Stimulated activated CD4-positive, alpha-beta T cell treated with anti-CD3 and anti-CD28 coated beads, TNF-alpha, amount 100 ng/mL, for 48 hours (primary cell): ENCODE results near the gene OR6B3.
A peak's percentile ranks its signal among the peaks of the same experiment; 100 is the strongest.
"Not testable (repeated sequence)": the region's sequence is repeated elsewhere in the genome, so short reads cannot be mapped to it uniquely, and the experiment has no call there.

ENCODE experiments used
- DNase-seq, 3 donors: peaks; one replicate each; pipeline ENCODE4 v3.0.0-alpha.2; 2020; ENCODE audit warnings: low read depth in 3 of 3

OR6B3 gene

GRCh38 chr2:240044096-240044495 is 9.2 kb downstream of the OR6B3 start:
- not testable (repeated sequence) for DNase-seq

GRCh38 chr2:240043279-240043989 is 9.9 kb downstream of the OR6B3 start:
- no peak for DNase-seq

- no peak for DNase-seq
Measured at GRCh38 chr2:240042740-240043139, 10.6 kb downstream of the OR6B3 start.

GRCh38 chr2:240041363-240041762 is 12.0 kb downstream of the OR6B3 start:
- DNase-seq, result no peak

- no peak for DNase-seq
Measured at GRCh38 chr2:240037358-240037757, 16.0 kb downstream of the OR6B3 start.

- DNase-seq, result no peak
Measured at GRCh38 chr2:240033330-240033678, 20.0 kb downstream of the OR6B3 start.

- no peak for DNase-seq
Measured at GRCh38 chr2:240032406-240033329, 20.7 kb downstream of the OR6B3 start.

- no peak for DNase-seq
Measured at GRCh38 chr2:240030379-240031094, 22.8 kb downstream of the OR6B3 start, which contains the start of gene OR6B2. Gene OR6B2, minus strand, starts transcription at chr2:240030429. Its CDS starts 0 bp downstream, at chr2:240030429.

- DNase-seq, result peak in 2 of 3 donors; percentile 4 to 13
Measured at GRCh38 chr2:240024766-240025165, 28.6 kb downstream of the OR6B3 start.

- DNase-seq, result no peak
Measured at GRCh38 chr2:240023792-240024191, 29.5 kb downstream of the OR6B3 start.

- DNase-seq, result peak; percentile 47 to 53 (median 50)
Measured at GRCh38 chr2:240021488-240022104, 31.7 kb downstream of the OR6B3 start.

- no peak for DNase-seq
Measured at GRCh38 chr2:240018071-240018750, 35.1 kb downstream of the OR6B3 start.

- DNase-seq, result no peak
Measured at GRCh38 chr2:240014327-240014726, 39.0 kb downstream of the OR6B3 start.

- no peak for DNase-seq
Measured at GRCh38 chr2:240013343-240013742, 40.0 kb downstream of the OR6B3 start.

GRCh38 chr2:240002983-240003382 is 50.3 kb downstream of the OR6B3 start:
- DNase-seq, result no peak

GRCh38 chr2:240000671-240001070 is 52.6 kb downstream of the OR6B3 start:
- no peak for DNase-seq

- DNase-seq, result no peak
Measured at GRCh38 chr2:239997686-239998409, 55.5 kb downstream of the OR6B3 start.
